Stimulated activated CD4-positive, alpha-beta T cell treated with anti-CD3 and anti-CD28 coated beads, Interleukin-1b, Interleukin-23, amount 100 ng/mL, for 24 hours (primary cell): ENCODE results near the gene APOC1.
"Not testable (repeated sequence)": the region's sequence is repeated elsewhere in the genome, so short reads cannot be mapped to it uniquely, and the experiment has no call there.

Source experiments
- DNase-seq, 4 experiments: peaks; one replicate each; pipeline ENCODE4 v3.0.0-alpha.2; 2020; ENCODE audit warnings: low read depth in 4 of 4, low spot score in 1 of 4

APOC1 gene

DNA sequence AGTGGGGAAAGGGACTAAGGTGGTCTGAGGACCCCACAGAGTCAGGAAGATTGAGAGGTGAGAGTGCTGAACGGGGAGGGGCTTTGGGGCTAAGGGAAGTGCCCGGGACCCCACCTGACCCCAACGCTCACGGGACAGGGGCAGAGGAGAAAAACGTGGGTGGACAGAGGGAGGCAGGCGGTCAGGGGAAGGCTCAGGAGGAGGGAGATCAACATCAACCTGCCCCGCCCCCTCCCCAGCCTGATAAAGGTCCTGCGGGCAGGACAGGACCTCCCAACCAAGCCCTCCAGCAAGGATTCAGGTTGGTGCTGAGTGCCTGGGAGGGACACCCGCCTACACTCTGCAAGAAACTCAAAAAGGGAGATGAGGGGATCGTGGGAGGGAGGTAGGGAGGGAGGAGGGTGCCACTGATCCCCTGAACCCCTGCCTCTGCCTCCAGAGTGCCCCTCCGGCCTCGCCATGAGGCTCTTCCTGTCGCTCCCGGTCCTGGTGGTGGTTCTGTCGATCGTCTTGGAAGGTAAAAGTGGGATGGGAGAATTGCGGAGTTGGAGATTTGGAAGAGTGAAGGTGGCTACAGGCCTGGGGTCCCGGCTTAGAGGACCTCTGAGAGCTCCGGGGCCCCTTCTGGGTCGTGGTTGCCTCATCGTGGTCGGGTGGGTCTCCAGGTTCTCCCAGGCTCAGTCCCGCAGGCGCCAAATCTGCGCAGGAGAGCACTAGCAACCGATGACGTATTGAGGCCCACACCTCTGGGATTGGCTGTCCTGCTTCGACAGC, at the start of gene APOC1:
TSS of gene APOC1 (plus strand) at position 176 of the 774 bp plus-strand sequence. CDS start at position 460, 284 bp downstream.
- peak; percentile 41 to 75 (median 56) for DNase-seq

DNA sequence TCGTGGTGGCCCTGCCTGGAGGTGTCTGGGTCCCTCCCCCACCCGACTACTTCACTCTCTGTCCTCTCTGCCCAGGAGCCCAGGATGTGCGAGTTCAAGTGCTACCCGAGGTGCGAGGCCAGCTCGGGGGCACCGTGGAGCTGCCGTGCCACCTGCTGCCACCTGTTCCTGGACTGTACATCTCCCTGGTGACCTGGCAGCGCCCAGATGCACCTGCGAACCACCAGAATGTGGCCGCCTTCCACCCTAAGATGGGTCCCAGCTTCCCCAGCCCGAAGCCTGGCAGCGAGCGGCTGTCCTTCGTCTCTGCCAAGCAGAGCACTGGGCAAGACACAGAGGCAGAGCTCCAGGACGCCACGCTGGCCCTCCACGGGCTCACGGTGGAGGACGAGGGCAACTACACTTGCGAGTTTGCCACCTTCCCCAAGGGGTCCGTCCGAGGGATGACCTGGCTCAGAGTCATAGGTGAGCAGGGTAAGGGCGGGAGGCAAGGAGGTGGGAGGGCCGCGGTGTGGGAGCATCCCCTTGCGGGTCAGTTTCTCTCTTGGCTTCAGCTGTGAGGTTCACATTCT, 49.1 kb upstream of the APOC1 start:
- DNase-seq = no peak

GRCh38 chr19:44866664-44867063, 47.7 kb upstream of the APOC1 start:
- no peak for DNase-seq

- no peak for DNase-seq
Observed at GRCh38 chr19:44867578-44867977, 46.8 kb upstream of the APOC1 start.

DNA sequence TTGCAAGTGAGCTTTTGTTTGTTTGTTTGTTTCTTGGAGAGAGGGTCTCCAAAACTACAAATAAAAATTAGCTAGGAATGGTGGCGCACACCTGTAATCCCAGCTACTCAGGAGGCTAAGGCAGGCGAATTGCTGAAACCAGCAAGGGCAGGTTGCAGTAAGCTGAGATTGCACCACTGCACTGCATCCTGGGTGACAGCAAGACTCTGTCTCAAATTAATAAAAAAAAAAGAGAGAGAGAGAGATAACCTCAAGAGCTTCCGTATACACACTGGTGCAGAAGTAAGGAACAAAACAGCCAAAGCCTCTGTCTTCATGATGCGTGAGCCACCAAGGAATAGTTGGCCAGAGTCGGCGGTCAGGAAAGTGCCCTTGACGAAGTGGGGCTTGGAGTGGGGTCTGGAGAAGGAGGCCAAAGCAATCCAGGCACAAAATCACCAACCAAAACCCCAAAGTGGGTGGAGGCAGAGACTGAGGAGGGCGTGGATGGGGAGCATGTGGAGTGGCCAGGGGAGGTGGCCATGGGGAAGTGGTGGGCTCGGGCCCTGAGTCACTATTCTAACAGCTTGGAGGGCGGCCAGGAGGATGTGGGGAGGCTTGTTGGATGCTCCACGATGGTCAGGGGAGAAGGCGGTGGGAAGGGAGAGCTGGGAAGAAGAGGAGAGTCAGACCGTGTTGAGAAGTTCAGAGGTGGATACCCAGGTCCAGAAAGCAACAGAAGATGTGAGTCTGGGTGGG, 44.5 kb upstream of the APOC1 start:
- DNase-seq = no peak

GRCh38 chr19:44871809-44872208, 42.6 kb upstream of the APOC1 start:
- DNase-seq = no peak

GRCh38 chr19:44872661-44873060, 41.7 kb upstream of the APOC1 start:
- DNase-seq = no peak

DNA sequence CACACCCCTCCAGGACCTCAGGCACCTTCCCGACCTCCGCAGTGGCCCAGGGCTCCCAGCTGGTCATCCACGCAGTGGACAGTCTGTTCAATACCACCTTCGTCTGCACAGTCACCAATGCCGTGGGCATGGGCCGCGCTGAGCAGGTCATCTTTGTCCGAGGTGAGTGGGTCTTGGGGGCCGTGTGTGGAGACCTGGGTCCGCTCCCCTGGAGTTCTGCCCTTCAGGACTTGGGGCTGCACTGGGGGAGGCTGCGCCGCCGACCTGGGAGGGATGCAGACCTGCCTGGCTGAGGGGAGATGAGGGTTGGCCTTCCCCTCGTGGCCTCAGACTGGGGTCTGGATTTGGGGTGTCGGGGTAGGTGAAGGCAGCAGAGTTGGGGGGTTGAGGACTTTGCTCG, 40.1 kb upstream of the APOC1 start:
- no peak for DNase-seq

- DNase-seq = no peak
Observed at GRCh38 chr19:44875666-44876451, 38.5 kb upstream of the APOC1 start.

- DNase-seq = no peak
Observed at GRCh38 chr19:44876930-44877535, 37.4 kb upstream of the APOC1 start.

DNA sequence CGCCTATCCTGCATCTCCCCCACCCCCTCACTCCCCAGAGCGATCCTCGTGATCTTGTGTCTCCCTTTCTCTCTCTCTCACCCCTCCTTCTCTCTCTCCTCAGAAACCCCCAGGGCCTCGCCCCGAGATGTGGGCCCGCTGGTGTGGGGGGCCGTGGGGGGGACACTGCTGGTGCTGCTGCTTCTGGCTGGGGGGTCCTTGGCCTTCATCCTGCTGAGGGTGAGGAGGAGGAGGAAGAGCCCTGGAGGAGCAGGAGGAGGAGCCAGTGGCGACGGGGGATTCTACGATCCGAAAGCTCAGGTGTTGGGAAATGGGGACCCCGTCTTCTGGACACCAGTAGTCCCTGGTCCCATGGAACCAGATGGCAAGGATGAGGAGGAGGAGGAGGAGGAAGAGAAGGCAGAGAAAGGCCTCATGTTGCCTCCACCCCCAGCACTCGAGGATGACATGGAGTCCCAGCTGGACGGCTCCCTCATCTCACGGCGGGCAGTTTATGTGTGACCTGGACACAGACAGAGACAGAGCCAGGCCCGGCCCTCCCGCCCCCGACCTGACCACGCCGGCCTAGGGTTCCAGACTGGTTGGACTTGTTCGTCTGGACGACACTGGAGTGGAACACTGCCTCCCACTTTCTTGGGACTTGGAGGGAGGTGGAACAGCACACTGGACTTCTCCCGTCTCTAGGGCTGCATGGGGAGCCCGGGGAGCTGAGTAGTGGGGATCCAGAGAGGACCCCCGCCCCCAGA, 36.1 kb upstream of the APOC1 start:
- no peak for DNase-seq

GRCh38 chr19:44879309-44880065, 34.9 kb upstream of the APOC1 start:
- DNase-seq = no peak

- no peak for DNase-seq
Observed at GRCh38 chr19:44882063-44882462, 32.3 kb upstream of the APOC1 start.

GRCh38 chr19:44882619-44883397, 31.6 kb upstream of the APOC1 start:
- DNase-seq = not testable (repeated sequence)

- DNase-seq = no peak
Observed at GRCh38 chr19:44883922-44884321, 30.5 kb upstream of the APOC1 start.

GRCh38 chr19:44884566-44884965, 29.8 kb upstream of the APOC1 start:
- no peak for DNase-seq

- no peak for DNase-seq
Observed at GRCh38 chr19:44886141-44886540, 28.3 kb upstream of the APOC1 start.

DNA sequence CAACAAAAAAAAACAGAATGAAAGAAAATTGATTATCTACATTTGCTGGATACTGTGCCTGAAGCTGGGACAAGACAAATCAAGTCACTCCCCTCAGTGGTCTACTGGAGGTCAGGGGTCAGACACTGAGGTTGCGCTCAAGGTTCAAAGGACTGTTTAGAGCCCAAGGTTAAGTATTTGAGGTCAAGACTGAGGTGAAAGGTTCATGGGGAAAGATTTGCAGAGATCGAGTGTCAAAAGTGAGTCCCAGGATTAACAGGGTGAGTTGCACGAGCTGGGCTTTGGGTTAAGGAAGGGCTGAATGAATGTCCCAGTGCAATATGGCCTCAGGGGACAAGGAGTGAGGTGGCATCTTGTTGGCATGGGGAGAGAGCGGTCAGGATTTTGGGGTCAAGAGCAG, 26.8 kb upstream of the APOC1 start:
- no peak for DNase-seq

- DNase-seq = not testable (repeated sequence)
Observed at GRCh38 chr19:44888335-44888734, 26.1 kb upstream of the APOC1 start.
